ENCODE results near the gene DYNC2H1. TPM values are rescaled to one million over a fixed set of nuclear protein-coding genes. Genes with fewer than 3 reads are reported as not detected.
"Not testable (repeated sequence)": the region's sequence is repeated elsewhere in the genome, so short reads cannot be mapped to it uniquely, and the experiment has no call there.

Gene DYNC2H1
- polyA plus RNA-seq, 4 donors: 0.22 to 9.1 (median 2.4) TPM

- Histone ChIP-seq H3K4me1 (ENCODE audit: control insufficient read depth in 3 of 3, insufficient read depth in 2 of 3, low read depth in 1 of 3, low read length in 2 of 3) (no peaks in the 10 kb centered on the region), H3K27me3 (ENCODE audit: control insufficient read depth in 3 of 3, insufficient read depth in 3 of 3, low read length in 3 of 3) (no peaks in the 10 kb centered on the region), H3K4me3 (ENCODE audit: low read depth in 1 of 3, low read length in 3 of 3) (no peak overlapping the region), H3K27ac (ENCODE audit: low read depth in 1 of 3, low read length in 2 of 3) (no peak overlapping the region), H3K36me3 (ENCODE audit: control insufficient read depth in 3 of 3, insufficient read depth in 2 of 3, low read depth in 1 of 3, low read length in 3 of 3) (peaks cover 0 to 1% (median 0%) of the 10 kb centered on the region in 3 donors), H3K9me3 (ENCODE audit: control insufficient read depth in 2 of 2, insufficient read depth in 1 of 2, low read depth in 1 of 2, low read length in 1 of 2) (no peaks in the 10 kb centered on the region)
- FAIRE-seq (no peak), DNase-seq (no peak)
Observed at GRCh38 chr11:103110391-103110790, 1.2 kb downstream of the DYNC2H1 start.

- H3K9me3 ChIP-seq (ENCODE audit: control insufficient read depth in 2 of 2, insufficient read depth in 1 of 2, low read depth in 1 of 2, low read length in 1 of 2): no peaks in the 10 kb centered on the region
- H3K4me3 ChIP-seq (ENCODE audit: low read depth in 1 of 3, low read length in 3 of 3): no peak overlapping the region
- no peak for DNase-seq
- H3K27ac ChIP-seq (ENCODE audit: low read depth in 1 of 3, low read length in 2 of 3): no peak overlapping the region
- no peak for FAIRE-seq
- H3K4me1 ChIP-seq (ENCODE audit: control insufficient read depth in 3 of 3, insufficient read depth in 2 of 3, low read depth in 1 of 3, low read length in 2 of 3): no peaks in the 10 kb centered on the region
- 89 to 94% (median 90%) methylated on average over 5 of the region's 5 CpGs for WGBS, 3 donors
- peaks cover 0 to 3% (median 0%) of the 10 kb centered on the region in 3 donors for H3K36me3 ChIP-seq (ENCODE audit: control insufficient read depth in 3 of 3, insufficient read depth in 2 of 3, low read depth in 1 of 3, low read length in 3 of 3)
- H3K27me3 ChIP-seq (ENCODE audit: control insufficient read depth in 3 of 3, insufficient read depth in 3 of 3, low read length in 3 of 3): no peaks in the 10 kb centered on the region
Observed at GRCh38 chr11:103111400-103111799, 2.2 kb downstream of the DYNC2H1 start.

GRCh38 chr11:103112364-103112763, 3.1 kb downstream of the DYNC2H1 start:
- FAIRE-seq (no peak), DNase-seq (no peak)
- Histone ChIP-seq H3K4me1 (ENCODE audit: control insufficient read depth in 3 of 3, insufficient read depth in 2 of 3, low read depth in 1 of 3, low read length in 2 of 3) (no peaks in the 10 kb centered on the region), H3K4me3 (ENCODE audit: low read depth in 1 of 3, low read length in 3 of 3) (no peak overlapping the region), H3K27ac (ENCODE audit: low read depth in 1 of 3, low read length in 2 of 3) (no peak overlapping the region), H3K27me3 (ENCODE audit: control insufficient read depth in 3 of 3, insufficient read depth in 3 of 3, low read length in 3 of 3) (no peaks in the 10 kb centered on the region), H3K36me3 (ENCODE audit: control insufficient read depth in 3 of 3, insufficient read depth in 2 of 3, low read depth in 1 of 3, low read length in 3 of 3) (peaks cover 0 to 3% (median 0%) of the 10 kb centered on the region in 3 donors), H3K9me3 (ENCODE audit: control insufficient read depth in 2 of 2, insufficient read depth in 1 of 2, low read depth in 1 of 2, low read length in 1 of 2) (no peaks in the 10 kb centered on the region)
- WGBS, 3 donors: 85 to 91% (median 88%) methylated on average over 1 of the region's 1 CpG

- no peak overlapping the region for H3K4me3 ChIP-seq (ENCODE audit: low read depth in 1 of 3, low read length in 3 of 3)
- DNase-seq: no peak
- H3K4me1 ChIP-seq (ENCODE audit: control insufficient read depth in 3 of 3, insufficient read depth in 2 of 3, low read depth in 1 of 3, low read length in 2 of 3): no peaks in the 10 kb centered on the region
- no peaks in the 10 kb centered on the region for H3K27me3 ChIP-seq (ENCODE audit: control insufficient read depth in 3 of 3, insufficient read depth in 3 of 3, low read length in 3 of 3)
- no peak overlapping the region for H3K27ac ChIP-seq (ENCODE audit: low read depth in 1 of 3, low read length in 2 of 3)
- no peak for FAIRE-seq
- WGBS, 3 donors: 89 to 97% (median 96%) methylated on average over 4 of the region's 4 CpGs
- H3K36me3 ChIP-seq (ENCODE audit: control insufficient read depth in 3 of 3, insufficient read depth in 2 of 3, low read depth in 1 of 3, low read length in 3 of 3): peaks cover 0 to 3% (median 0%) of the 10 kb centered on the region in 3 donors
- no peaks in the 10 kb centered on the region for H3K9me3 ChIP-seq (ENCODE audit: control insufficient read depth in 2 of 2, insufficient read depth in 1 of 2, low read depth in 1 of 2, low read length in 1 of 2)
Observed at GRCh38 chr11:103114836-103115235, 5.6 kb downstream of the DYNC2H1 start.

- Histone ChIP-seq H3K36me3 (ENCODE audit: control insufficient read depth in 3 of 3, insufficient read depth in 2 of 3, low read depth in 1 of 3, low read length in 3 of 3) (peaks cover 0 to 3% (median 0%) of the 10 kb centered on the region in 3 donors), H3K4me1 (ENCODE audit: control insufficient read depth in 3 of 3, insufficient read depth in 2 of 3, low read depth in 1 of 3, low read length in 2 of 3) (no peaks in the 10 kb centered on the region), H3K27ac (ENCODE audit: low read depth in 1 of 3, low read length in 2 of 3) (no peak overlapping the region), H3K9me3 (ENCODE audit: control insufficient read depth in 2 of 2, insufficient read depth in 1 of 2, low read depth in 1 of 2, low read length in 1 of 2) (no peaks in the 10 kb centered on the region), H3K4me3 (ENCODE audit: low read depth in 1 of 3, low read length in 3 of 3) (no peak overlapping the region), H3K27me3 (ENCODE audit: control insufficient read depth in 3 of 3, insufficient read depth in 3 of 3, low read length in 3 of 3) (no peaks in the 10 kb centered on the region)
- FAIRE-seq (no peak), DNase-seq (no peak)
Observed at GRCh38 chr11:103125462-103125861, 16.2 kb downstream of the DYNC2H1 start.

GRCh38 chr11:103141986-103142385, 32.8 kb downstream of the DYNC2H1 start:
- not testable (repeated sequence) for H3K27me3 ChIP-seq (ENCODE audit: control insufficient read depth in 3 of 3, insufficient read depth in 3 of 3, low read length in 3 of 3); DNase-seq; H3K27ac ChIP-seq (ENCODE audit: low read depth in 1 of 3, low read length in 2 of 3); FAIRE-seq; H3K4me1 ChIP-seq (ENCODE audit: control insufficient read depth in 3 of 3, insufficient read depth in 2 of 3, low read depth in 1 of 3, low read length in 2 of 3); H3K4me3 ChIP-seq (ENCODE audit: low read depth in 1 of 3, low read length in 3 of 3); H3K9me3 ChIP-seq (ENCODE audit: control insufficient read depth in 2 of 2, insufficient read depth in 1 of 2, low read depth in 1 of 2, low read length in 1 of 2); H3K36me3 ChIP-seq (ENCODE audit: control insufficient read depth in 3 of 3, insufficient read depth in 2 of 3, low read depth in 1 of 3, low read length in 3 of 3)
- 92 to 99% (median 98%) methylated on average over 13 of the region's 13 CpGs for WGBS, 3 donors

- FAIRE-seq (no peak), DNase-seq (no peak)
- no peak overlapping the region for H3K27ac ChIP-seq (ENCODE audit: low read depth in 1 of 3, low read length in 2 of 3)
- no peaks in the 10 kb centered on the region for H3K9me3 ChIP-seq (ENCODE audit: control insufficient read depth in 2 of 2, insufficient read depth in 1 of 2, low read depth in 1 of 2, low read length in 1 of 2)
- no peak overlapping the region for H3K4me3 ChIP-seq (ENCODE audit: low read depth in 1 of 3, low read length in 3 of 3)
- no peaks in the 10 kb centered on the region for H3K4me1 ChIP-seq (ENCODE audit: control insufficient read depth in 3 of 3, insufficient read depth in 2 of 3, low read depth in 1 of 3, low read length in 2 of 3)
- H3K27me3 ChIP-seq (ENCODE audit: control insufficient read depth in 3 of 3, insufficient read depth in 3 of 3, low read length in 3 of 3): no peaks in the 10 kb centered on the region
- no peaks in the 10 kb centered on the region for H3K36me3 ChIP-seq (ENCODE audit: control insufficient read depth in 3 of 3, insufficient read depth in 2 of 3, low read depth in 1 of 3, low read length in 3 of 3)
Observed at GRCh38 chr11:103147627-103148026, 38.4 kb downstream of the DYNC2H1 start.

- H3K9me3 ChIP-seq (ENCODE audit: control insufficient read depth in 2 of 2, insufficient read depth in 1 of 2, low read depth in 1 of 2, low read length in 1 of 2): no peaks in the 10 kb centered on the region
- H3K27ac ChIP-seq (ENCODE audit: low read depth in 1 of 3, low read length in 2 of 3): no peak overlapping the region
- no peaks in the 10 kb centered on the region for H3K27me3 ChIP-seq (ENCODE audit: control insufficient read depth in 3 of 3, insufficient read depth in 3 of 3, low read length in 3 of 3)
- DNase-seq (no peak), FAIRE-seq (no peak)
- WGBS, 3 donors: 92 to 94% (median 92%) methylated on average over 3 of the region's 3 CpGs
- no peaks in the 10 kb centered on the region for H3K36me3 ChIP-seq (ENCODE audit: control insufficient read depth in 3 of 3, insufficient read depth in 2 of 3, low read depth in 1 of 3, low read length in 3 of 3)
- no peak overlapping the region for H3K4me3 ChIP-seq (ENCODE audit: low read depth in 1 of 3, low read length in 3 of 3)
- no peaks in the 10 kb centered on the region for H3K4me1 ChIP-seq (ENCODE audit: control insufficient read depth in 3 of 3, insufficient read depth in 2 of 3, low read depth in 1 of 3, low read length in 2 of 3)
Observed at GRCh38 chr11:103157542-103157941, 48.3 kb downstream of the DYNC2H1 start.

GRCh38 chr11:103164093-103164796, 55.0 kb downstream of the DYNC2H1 start:
- no peak overlapping the region for H3K4me3 ChIP-seq (ENCODE audit: low read depth in 1 of 3, low read length in 3 of 3)
- H3K4me1 ChIP-seq (ENCODE audit: control insufficient read depth in 3 of 3, insufficient read depth in 2 of 3, low read depth in 1 of 3, low read length in 2 of 3): peaks cover 0 to 2% (median 0%) of the 10 kb centered on the region in 3 donors
- H3K36me3 ChIP-seq (ENCODE audit: control insufficient read depth in 3 of 3, insufficient read depth in 2 of 3, low read depth in 1 of 3, low read length in 3 of 3): peaks cover 0 to 7% (median 2%) of the 10 kb centered on the region in 3 donors
- no peaks in the 10 kb centered on the region for H3K9me3 ChIP-seq (ENCODE audit: control insufficient read depth in 2 of 2, insufficient read depth in 1 of 2, low read depth in 1 of 2, low read length in 1 of 2)
- DNase-seq (peak in 1 of 2 donors; percentile 8), FAIRE-seq (no peak)
- WGBS, 3 donors: 25 to 60% (median 42%) methylated on average over 2 of the region's 2 CpGs
- H3K27me3 ChIP-seq (ENCODE audit: control insufficient read depth in 3 of 3, insufficient read depth in 3 of 3, low read length in 3 of 3): no peaks in the 10 kb centered on the region
- H3K27ac ChIP-seq (ENCODE audit: low read depth in 1 of 3, low read length in 2 of 3): no peak overlapping the region

Data from small intestine (tissue), 7 donors.